ENCODE measurements around the gene DNAJC27. TPM values are rescaled to one million over a fixed set of nuclear protein-coding genes. Genes with fewer than 3 reads are reported as not detected.

Gene DNAJC27
- total RNA-seq, 2 experiments from 2014 or later: 5.5 to 6.9 TPM

GRCh38 chr2:24939353-24939752, 32.4 kb downstream of the DNAJC27 start:
- ChIA-PET CTCF (no interaction called here), POLR2A (no interaction called here)
- Mint-ChIP-seq H3K9me3 (no peaks in the 10 kb centered on the region), H3K27ac (no peak overlapping the region), H3K4me1 (ENCODE audit: low read depth) (no peaks in the 10 kb centered on the region), H3K4me3 (no peak overlapping the region), H3K27me3 (no peaks in the 10 kb centered on the region), H3K36me3 (no peaks in the 10 kb centered on the region)
- intact Hi-C loops (cut with micrococcal nuclease): no loop called here
- DNase-seq: no peak

GRCh38 chr2:24937236-24937635, 34.5 kb downstream of the DNAJC27 start:
- Mint-ChIP-seq H3K36me3 (no peaks in the 10 kb centered on the region), H3K4me3 (no peak overlapping the region), H3K4me1 (ENCODE audit: low read depth) (no peaks in the 10 kb centered on the region), H3K27ac (no peak overlapping the region), H3K27me3 (no peaks in the 10 kb centered on the region), H3K9me3 (no peaks in the 10 kb centered on the region)
- POLR2A ChIA-PET: no interaction called here
- no peak for DNase-seq
- CTCF ChIA-PET: interaction anchor here (1.1 kb wide), 1 partner anchor 38 kb away, joined by 3 read pairs; no protein-coding TSS in a partner anchor
- intact Hi-C loops (cut with micrococcal nuclease): no loop called here

DNA sequence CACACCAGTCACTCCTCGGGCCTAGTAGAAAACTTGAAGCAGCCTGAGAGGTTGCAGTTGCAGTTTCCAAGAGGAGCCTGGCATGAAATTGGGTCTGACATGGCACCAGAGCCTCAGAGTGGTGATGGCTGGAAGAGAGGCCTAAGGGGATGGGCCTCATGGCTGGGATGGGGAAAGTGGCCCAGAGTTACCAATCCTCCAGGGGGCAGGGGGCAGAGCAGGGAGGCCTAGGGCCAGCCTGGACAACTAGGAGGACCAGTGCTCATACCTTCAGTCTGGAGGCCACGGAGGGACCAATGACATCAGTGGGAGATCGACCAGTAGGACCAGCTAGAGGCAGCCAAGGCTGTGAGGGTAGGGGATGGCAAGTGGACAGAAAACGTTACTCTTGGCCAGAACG, 36.6 kb downstream of the DNAJC27 start:
- no peaks in the 10 kb centered on the region for H3K9me3 Mint-ChIP-seq
- H3K27ac Mint-ChIP-seq: no peak overlapping the region
- CTCF ChIA-PET: no interaction called here
- POLR2A ChIA-PET: no interaction called here
- no peak overlapping the region for H3K4me3 Mint-ChIP-seq
- no peaks in the 10 kb centered on the region for H3K27me3 Mint-ChIP-seq
- H3K4me1 Mint-ChIP-seq (ENCODE audit: low read depth): peaks cover 6% of the 10 kb centered on the region
- intact Hi-C loops (cut with micrococcal nuclease): no loop called here
- no peaks in the 10 kb centered on the region for H3K36me3 Mint-ChIP-seq
- no peak for DNase-seq

GRCh38 chr2:24932715-24933114, 39.0 kb downstream of the DNAJC27 start:
- CTCF ChIA-PET: no interaction called here
- intact Hi-C loops (cut with micrococcal nuclease): no loop called here

GRCh38 chr2:24930768-24931167, 41.0 kb downstream of the DNAJC27 start:
- Mint-ChIP-seq H3K4me1 (ENCODE audit: low read depth) (peaks cover 6% of the 10 kb centered on the region), H3K4me3 (no peak overlapping the region), H3K27ac (no peak overlapping the region), H3K27me3 (no peaks in the 10 kb centered on the region), H3K9me3 (no peaks in the 10 kb centered on the region), H3K36me3 (no peaks in the 10 kb centered on the region)
- DNase-seq: peak; percentile 31
- ChIA-PET POLR2A (no interaction called here), CTCF (no interaction called here)
- intact Hi-C loops (cut with micrococcal nuclease): no loop called here

More at GRCh38 chr2:24932715-24933114, 39.0 kb downstream of the DNAJC27 start:
- Mint-ChIP-seq H3K27me3 (no peaks in the 10 kb centered on the region), H3K36me3 (no peaks in the 10 kb centered on the region), H3K4me1 (ENCODE audit: low read depth) (peaks cover 6% of the 10 kb centered on the region), H3K9me3 (no peaks in the 10 kb centered on the region), H3K4me3 (no peak overlapping the region), H3K27ac (no peak overlapping the region)
- POLR2A ChIA-PET: no interaction called here
- no peak for DNase-seq

DNA sequence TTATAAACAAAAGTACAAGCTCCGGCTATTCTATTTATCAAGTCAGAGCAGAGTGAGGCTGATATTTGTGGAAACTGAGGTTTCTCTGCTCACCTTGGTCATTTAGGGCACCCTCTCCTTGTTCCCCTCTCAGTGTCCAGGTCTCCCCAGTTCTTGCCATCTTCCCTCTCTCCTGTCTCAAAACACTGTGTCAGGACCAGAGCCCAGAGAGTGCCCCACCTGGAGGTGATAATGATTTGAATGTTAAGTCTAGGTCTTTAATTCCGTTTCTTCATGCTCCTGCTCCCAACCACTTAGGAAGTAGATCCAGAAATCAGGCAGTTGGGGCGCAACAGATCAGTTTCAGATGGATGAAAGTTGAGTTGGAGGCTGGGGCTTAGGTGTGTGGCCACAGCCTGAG, 42.5 kb downstream of the DNAJC27 start:
- intact Hi-C loops (cut with micrococcal nuclease): no loop called here

DNA sequence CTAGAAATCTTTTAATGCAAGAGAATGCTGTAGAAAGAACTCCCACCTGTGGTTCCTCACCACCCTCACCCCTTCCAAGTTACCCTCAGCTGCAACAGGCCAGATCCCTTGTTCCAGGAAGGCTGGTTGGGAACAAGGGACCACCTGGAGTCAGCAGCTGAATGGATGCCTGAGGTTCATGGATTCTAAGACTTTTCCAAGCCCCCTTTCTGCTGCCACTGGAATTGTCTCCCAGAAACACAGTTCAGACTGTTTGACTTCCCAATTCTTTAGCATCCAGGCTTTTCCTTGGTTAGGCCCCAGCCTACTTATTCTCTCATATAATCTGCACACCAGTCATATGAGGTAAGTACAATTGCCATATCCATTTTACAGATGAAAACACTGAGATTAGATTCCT, 43.7 kb downstream of the DNAJC27 start:
- CTCF ChIA-PET: no interaction called here
- DNase-seq: no peak
- Mint-ChIP-seq H3K27me3 (no peaks in the 10 kb centered on the region), H3K4me3 (no peak overlapping the region), H3K36me3 (no peaks in the 10 kb centered on the region), H3K4me1 (ENCODE audit: low read depth) (peaks cover 6% of the 10 kb centered on the region), H3K27ac (no peak overlapping the region), H3K9me3 (no peaks in the 10 kb centered on the region)
- POLR2A ChIA-PET: interaction anchor here (1.0 kb wide), 1 partner anchor 8 kb away, joined by 3 read pairs; the partner anchor contains the start of gene ADCY3
- intact Hi-C loops (cut with micrococcal nuclease): no loop called here

More for the DNA sequence above, 42.5 kb downstream of the DNAJC27 start:
- H3K27me3 Mint-ChIP-seq: no peaks in the 10 kb centered on the region
- no peak overlapping the region for H3K27ac Mint-ChIP-seq
- no peak overlapping the region for H3K4me3 Mint-ChIP-seq
- H3K4me1 Mint-ChIP-seq (ENCODE audit: low read depth): peaks cover 6% of the 10 kb centered on the region
- no peak for DNase-seq
- CTCF ChIA-PET: interaction anchor here (1.0 kb wide), 1 partner anchor 9 kb away, joined by 3 read pairs; no protein-coding TSS in a partner anchor
- no peaks in the 10 kb centered on the region for H3K36me3 Mint-ChIP-seq
- POLR2A ChIA-PET: interaction anchor here (1.0 kb wide), 1 partner anchor 10 kb away, joined by 3 read pairs; the partner anchor contains the start of gene ADCY3
- H3K9me3 Mint-ChIP-seq: no peaks in the 10 kb centered on the region

GRCh38 chr2:24926602-24927252, 45.0 kb downstream of the DNAJC27 start:
- no peaks in the 10 kb centered on the region for H3K27me3 Mint-ChIP-seq
- peak; percentile 76 for DNase-seq
- ChIA-PET POLR2A (no interaction called here), CTCF (interaction anchor here (1.1 kb wide), 1 partner anchor 49 kb away, joined by 3 read pairs; no protein-coding TSS in a partner anchor)
- H3K4me1 Mint-ChIP-seq (ENCODE audit: low read depth): peaks cover 6% of the 10 kb centered on the region
- peak overlapping the region; percentile 13 for H3K4me3 Mint-ChIP-seq
- H3K27ac Mint-ChIP-seq: peak overlapping the region; percentile 26
- H3K9me3 Mint-ChIP-seq: no peaks in the 10 kb centered on the region
- intact Hi-C loops (cut with micrococcal nuclease): no loop called here
- H3K36me3 Mint-ChIP-seq: no peaks in the 10 kb centered on the region

GRCh38 chr2:24926220-24926601, 45.5 kb downstream of the DNAJC27 start:
- Mint-ChIP-seq H3K9me3 (no peaks in the 10 kb centered on the region), H3K4me3 (no peak overlapping the region), H3K36me3 (no peaks in the 10 kb centered on the region), H3K27ac (no peak overlapping the region), H3K4me1 (ENCODE audit: low read depth) (peaks cover 6% of the 10 kb centered on the region), H3K27me3 (no peaks in the 10 kb centered on the region)
- DNase-seq: no peak
- ChIA-PET POLR2A (no interaction called here), CTCF (no interaction called here)
- intact Hi-C loops (cut with micrococcal nuclease): no loop called here

DNA sequence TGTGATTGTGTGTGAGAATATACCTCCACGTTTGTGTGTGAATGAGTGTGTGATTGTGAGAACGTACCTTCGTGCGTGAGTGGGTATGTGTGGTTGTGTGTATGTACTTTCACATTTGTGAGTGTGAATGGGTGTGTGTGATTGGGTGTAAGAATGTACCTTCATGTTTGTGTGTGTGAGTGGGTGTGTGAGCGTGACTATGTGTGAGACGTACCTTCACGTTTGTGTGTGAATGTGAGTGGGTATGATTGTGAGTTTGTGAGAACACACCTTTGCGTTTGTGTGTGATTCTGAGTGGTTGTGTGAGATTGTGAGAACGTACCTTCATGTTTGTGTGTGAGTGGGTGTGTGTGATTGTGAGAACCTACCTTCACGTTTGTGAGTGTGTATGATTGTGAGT, 45.9 kb downstream of the DNAJC27 start:
- intact Hi-C loops (cut with micrococcal nuclease): no loop called here
- Mint-ChIP-seq H3K27me3 (no peaks in the 10 kb centered on the region), H3K36me3 (no peaks in the 10 kb centered on the region), H3K27ac (no peak overlapping the region), H3K9me3 (no peaks in the 10 kb centered on the region), H3K4me1 (ENCODE audit: low read depth) (peaks cover 6% of the 10 kb centered on the region), H3K4me3 (no peak overlapping the region)
- ChIA-PET POLR2A (no interaction called here), CTCF (no interaction called here)
- no peak for DNase-seq

GRCh38 chr2:24924732-24925131, 47.0 kb downstream of the DNAJC27 start:
- no peaks in the 10 kb centered on the region for H3K9me3 Mint-ChIP-seq
- peaks cover 6% of the 10 kb centered on the region for H3K4me1 Mint-ChIP-seq (ENCODE audit: low read depth)
- no peaks in the 10 kb centered on the region for H3K36me3 Mint-ChIP-seq
- ChIA-PET POLR2A (no interaction called here), CTCF (no interaction called here)
- H3K27ac Mint-ChIP-seq: no peak overlapping the region
- no peak for DNase-seq
- intact Hi-C loops (cut with micrococcal nuclease): no loop called here
- no peaks in the 10 kb centered on the region for H3K27me3 Mint-ChIP-seq
- H3K4me3 Mint-ChIP-seq: no peak overlapping the region

- H3K9me3 Mint-ChIP-seq: no peaks in the 10 kb centered on the region
- no peak overlapping the region for H3K4me3 Mint-ChIP-seq
- peaks cover 7% of the 10 kb centered on the region for H3K4me1 Mint-ChIP-seq (ENCODE audit: low read depth)
- no peaks in the 10 kb centered on the region for H3K27me3 Mint-ChIP-seq
- ChIA-PET POLR2A (no interaction called here), CTCF (no interaction called here)
- no peak for DNase-seq
- intact Hi-C loops (cut with micrococcal nuclease): no loop called here
- peaks cover under 1% of the 10 kb centered on the region for H3K36me3 Mint-ChIP-seq
- H3K27ac Mint-ChIP-seq: no peak overlapping the region
Observed at GRCh38 chr2:24924266-24924665, 47.5 kb downstream of the DNAJC27 start.

- no peaks in the 10 kb centered on the region for H3K9me3 Mint-ChIP-seq
- H3K4me3 Mint-ChIP-seq: no peak overlapping the region
- ChIA-PET POLR2A (interaction anchor here (0.8 kb wide), 1 partner anchor 185 kb away, joined by 3 read pairs; no protein-coding TSS in a partner anchor), CTCF (no interaction called here)
- no peak for DNase-seq
- intact Hi-C loops (cut with micrococcal nuclease): no loop called here
- H3K36me3 Mint-ChIP-seq: peaks cover 7% of the 10 kb centered on the region
- no peaks in the 10 kb centered on the region for H3K27me3 Mint-ChIP-seq
- peaks cover 18% of the 10 kb centered on the region for H3K4me1 Mint-ChIP-seq (ENCODE audit: low read depth)
- H3K27ac Mint-ChIP-seq: no peak overlapping the region
Observed at GRCh38 chr2:24923106-24923505, 48.6 kb downstream of the DNAJC27 start.
